H1 (cell line): Measurements from ENCODE around the gene MKI67. TPM values are rescaled to one million over a fixed set of nuclear protein-coding genes. Genes with fewer than 3 reads are reported as not detected.

Source experiments
- CTCF ChIA-PET: fragments of 300-600 bp; sonication (Branson Sonifier 250); formaldehyde crosslinking; loops from one replicate; lab custom pipeline; 2021; ENCODE audit not compliant: partially characterized antibody; lab: Charles Lee
- POLR2A ChIA-PET: fragments of 300-600 bp; sonication (Branson Sonifier 250); formaldehyde crosslinking; loops from one replicate; lab custom pipeline; 2021; ENCODE audit warnings: inconsistent platforms; ENCODE audit not compliant: partially characterized antibody; lab: Charles Lee
- DNase-seq, 2 experiments: peaks; one replicate each; pipeline versions ENCODE4 v3.0.0 to v3.0.0-alpha.2; 2010 to 2022; ENCODE audit warnings: low spot score in 2 of 2, low read depth in 1 of 2, mixed read lengths in 1 of 2
- FAIRE-seq: peaks from 2 replicates; lab custom pipeline; 2011; peaks lifted over from hg19 to GRCh38; lab: Jason Lieb, UNC
- H2AFZ ChIP-seq: 2 replicates; pipeline ENCODE4 v1.8.1; 2012; ENCODE audit warnings: low read length, inconsistent platforms
- H2AK5ac ChIP-seq: 2 replicates; pipeline ENCODE4 v1.6.1; 2013; ENCODE audit warnings: low read depth, low read length
- H2BK120ac ChIP-seq: replicated peaks from 2 replicates; pipeline ENCODE3; 2013; ENCODE audit warnings: low read depth, low read length, inconsistent platforms
- H2BK12ac ChIP-seq: 2 replicates; pipeline ENCODE4 v1.6.1; 2013; ENCODE audit warnings: low read depth, low read length
- H2BK15ac ChIP-seq: 2 replicates; pipeline ENCODE4 v1.6.1; 2013; ENCODE audit warnings: low read length
- H2BK20ac ChIP-seq: 2 replicates; pipeline ENCODE4 v1.6.1; 2013; ENCODE audit warnings: low read length
- H2BK5ac ChIP-seq: 2 replicates; pipeline ENCODE4 v1.6.1; 2013; ENCODE audit warnings: low read depth, low read length
- H3K14ac ChIP-seq: 2 replicates; pipeline ENCODE4 v1.6.1; 2013; ENCODE audit warnings: inconsistent platforms; ENCODE audit not compliant: insufficient read length
- H3K18ac ChIP-seq: 2 replicates; pipeline ENCODE4 v1.6.1; 2013; ENCODE audit warnings: low read length; ENCODE audit errors: extremely low read depth
- H3K23ac ChIP-seq: 2 replicates; pipeline ENCODE4 v1.6.1; 2013; ENCODE audit warnings: inconsistent platforms; ENCODE audit not compliant: insufficient read length
- H3K23me2 ChIP-seq: 2 replicates; pipeline ENCODE4 v1.6.1; 2013; ENCODE audit warnings: low read depth, low read length
- H3K27ac ChIP-seq: 2 replicates; pipeline ENCODE4 v1.6.1; 2011; ENCODE audit warnings: low read depth, low read length, inconsistent platforms
- H3K27me3 ChIP-seq, 4 experiments: replicated peaks in 1 of 4; 1 replicate in 1 of 4; 2 replicates in 3 of 4; pipeline versions ENCODE4 v1.6.1 to v1.8.1; 2011 to 2013; ENCODE audit warnings: low read length in 3 of 4, mild to moderate bottlenecking in 3 of 4, inconsistent platforms in 2 of 4, mixed read lengths in 2 of 4, moderate library complexity in 1 of 4; ENCODE audit not compliant: control insufficient read depth in 3 of 4, insufficient read depth in 3 of 4; ENCODE audit errors: extremely low read depth in 1 of 4
- H3K36me3 ChIP-seq, 4 experiments: 2 replicates each; pipeline versions ENCODE4 v1.6.1 to v1.8.1; 2011 to 2013; ENCODE audit warnings: mild to moderate bottlenecking in 4 of 4, low read length in 3 of 4, moderate library complexity in 2 of 4, control low read depth in 1 of 4, inconsistent platforms in 1 of 4; ENCODE audit not compliant: insufficient read depth in 4 of 4, control insufficient read depth in 2 of 4
- H3K4ac ChIP-seq: replicated peaks from 2 replicates; pipeline ENCODE3; 2013; ENCODE audit warnings: low read length, low read depth, mixed read lengths, inconsistent platforms; ENCODE audit not compliant: insufficient read length
- H3K4me1 ChIP-seq, 4 experiments: replicated peaks in 1 of 4; 1 replicate in 1 of 4; 2 replicates in 3 of 4; pipeline versions ENCODE4 v1.6.1 to v1.8.1; 2011 to 2013; ENCODE audit warnings: low read length in 3 of 4, inconsistent platforms in 2 of 4, mixed read lengths in 1 of 4; ENCODE audit not compliant: insufficient read depth in 4 of 4, control insufficient read depth in 3 of 4
- H3K4me2 ChIP-seq, 2 experiments: 2 replicates each; pipeline versions ENCODE4 v1.6.1 to v1.8.1; 2011 to 2013; ENCODE audit warnings: low read depth in 2 of 2, low read length in 2 of 2, control low read depth in 1 of 2, inconsistent platforms in 1 of 2, mild to moderate bottlenecking in 1 of 2; ENCODE audit not compliant: insufficient read depth in 1 of 2
- H3K4me3 ChIP-seq, 4 experiments: fragments of 200-600, 300-600 bp in 1 of 4; sonication (generic), shearing (Covaris generic), sonication (Bioruptor Twin) in 1 of 4; 2 replicates each; pipeline versions ENCODE4 v1.5.1 to v1.8.1; 2011 to 2016; ENCODE audit warnings: low read length in 4 of 4, low read depth in 3 of 4, control low read depth in 2 of 4, inconsistent platforms in 2 of 4, mild to moderate bottlenecking in 2 of 4, mixed read lengths in 1 of 4, moderate library complexity in 1 of 4; ENCODE audit not compliant: insufficient read depth in 2 of 4; ENCODE audit errors: extremely low read depth in 1 of 4
- H3K56ac ChIP-seq: replicated peaks from 2 replicates; pipeline ENCODE3; 2013; ENCODE audit warnings: low read depth, mild to moderate bottlenecking, mixed read lengths, low read length, inconsistent platforms; ENCODE audit not compliant: insufficient read length
- H3K79me1 ChIP-seq: 2 replicates; pipeline ENCODE4 v1.6.1; 2013; ENCODE audit warnings: low read depth, low read length, control low read depth
- H3K79me2 ChIP-seq, 2 experiments: 2 replicates each; pipeline versions ENCODE4 v1.6.1 to v1.8.1; 2012 to 2013; ENCODE audit warnings: low read length in 2 of 2, mild to moderate bottlenecking in 2 of 2, inconsistent platforms in 1 of 2; ENCODE audit not compliant: insufficient read depth in 2 of 2, control insufficient read depth in 1 of 2
- H3K9ac ChIP-seq, 4 experiments: replicated peaks in 1 of 4; 1 replicate in 1 of 4; 2 replicates in 3 of 4; pipeline versions ENCODE4 v1.6.1 to v1.8.1; 2011 to 2013; ENCODE audit warnings: low read depth in 3 of 4, low read length in 3 of 4, control low read depth in 2 of 4, mild to moderate bottlenecking in 2 of 4, moderate library complexity in 2 of 4, inconsistent platforms in 1 of 4; ENCODE audit errors: extremely low read depth in 1 of 4
- H3K9me3 ChIP-seq, 2 experiments: 2 replicates each; pipeline versions ENCODE4 v1.6.1 to v1.8.1; 2012 to 2013; ENCODE audit warnings: mild to moderate bottlenecking in 2 of 2, moderate library complexity in 2 of 2, control low read depth in 1 of 2, inconsistent platforms in 1 of 2, low read depth in 1 of 2, low read length in 1 of 2, mixed read lengths in 1 of 2; ENCODE audit not compliant: insufficient read depth in 2 of 2
- H4K20me1 ChIP-seq, 2 experiments: replicated peaks in 1 of 2; 2 replicates each; pipeline versions ENCODE3 to v1.8.1; 2011 to 2013; ENCODE audit warnings: inconsistent platforms in 2 of 2, low read length in 2 of 2, mild to moderate bottlenecking in 1 of 2; ENCODE audit not compliant: insufficient read depth in 2 of 2, control insufficient read depth in 1 of 2
- H4K5ac ChIP-seq: 2 replicates; pipeline ENCODE4 v1.6.1; 2013; ENCODE audit warnings: low read length, low read depth, mixed read lengths, inconsistent platforms; ENCODE audit not compliant: insufficient read length
- H4K8ac ChIP-seq: 2 replicates; pipeline ENCODE4 v1.8.0; 2013; ENCODE audit warnings: mild to moderate bottlenecking, moderate library complexity, low read length, inconsistent platforms; ENCODE audit not compliant: insufficient read depth; ENCODE audit errors: extremely low read depth
- H4K91ac ChIP-seq: replicated peaks from 2 replicates; pipeline ENCODE3; 2013; ENCODE audit warnings: low read length, mixed read lengths, inconsistent platforms; ENCODE audit not compliant: insufficient read length
- CBX8 ChIP-seq: fragments of 300-800, 300-1000 bp; sonication (generic); IDR thresholded peaks from 2 replicates; pipeline ENCODE4 v1.7.1; 2016; ENCODE audit warnings: low read depth, low read length, borderline replicate concordance
- CHD2 ChIP-seq: IDR thresholded peaks from 2 replicates; pipeline ENCODE4 v1.6.1; 2012; ENCODE audit warnings: low read length, improper control_type of control experiment
- EP300 ChIP-seq, 2 experiments: IDR thresholded peaks; 1 replicate in 1 of 2; 2 replicates in 1 of 2; pipeline ENCODE4 v1.6.1; 2011 to 2012; ENCODE audit warnings: low read depth in 2 of 2, low read length in 2 of 2, mild to moderate bottlenecking in 2 of 2, borderline replicate concordance in 1 of 2, inconsistent platforms in 1 of 2, moderate library complexity in 1 of 2
- GABPA ChIP-seq: IDR thresholded peaks from 2 replicates; pipeline ENCODE4 v1.6.1; 2011; ENCODE audit warnings: mild to moderate bottlenecking, low read length, moderate library complexity, borderline replicate concordance; ENCODE audit not compliant: insufficient read depth
- HDAC6 ChIP-seq: IDR thresholded peaks from one replicate; pipeline ENCODE4 v1.7.1; 2012; ENCODE audit warnings: low read depth, mild to moderate bottlenecking, inconsistent platforms, low read length, moderate library complexity
- KDM5A ChIP-seq: fragments of 200-600 bp; IDR thresholded peaks from 2 replicates; pipeline ENCODE4 v1.7.1; 2012; ENCODE audit warnings: mild to moderate bottlenecking, low read length, inconsistent platforms, mixed read lengths
- NANOG ChIP-seq: IDR thresholded peaks from 2 replicates; pipeline ENCODE4 v1.6.1; 2011; ENCODE audit warnings: low read length, low read depth, mild to moderate bottlenecking, inconsistent platforms; ENCODE audit not compliant: insufficient read depth, poor library complexity, severe bottlenecking
- SIRT6 ChIP-seq: IDR thresholded peaks from one replicate; pipeline ENCODE4 v1.7.1; 2012; ENCODE audit warnings: low read length, inconsistent platforms
- SRF ChIP-seq: IDR thresholded peaks from 2 replicates; pipeline ENCODE4 v1.6.1; 2011; ENCODE audit warnings: mild to moderate bottlenecking, low read depth, low read length, moderate library complexity
- TBP ChIP-seq: IDR thresholded peaks from 2 replicates; pipeline ENCODE4 v1.6.1; 2011; ENCODE audit warnings: low read depth, low read length, improper control_type of control experiment
- TCF12 ChIP-seq: IDR thresholded peaks from 2 replicates; pipeline ENCODE4 v1.6.1; 2011; ENCODE audit warnings: low read depth, mild to moderate bottlenecking, low read length
- USF2 ChIP-seq: IDR thresholded peaks from 2 replicates; pipeline ENCODE4 v1.6.1; 2011; ENCODE audit warnings: low read length, improper control_type of control experiment
- WGBS, 2 experiments: shearing (Covaris generic) in 1 of 2; methylation state at CpG; one replicate each; pipeline versions ENCODE4 v1.1.6 to v1.1.7; 2013 to 2015; ENCODE audit warnings: low lambda C conversion rate in 2 of 2, mixed read lengths in 2 of 2, inconsistent platforms in 1 of 2, low coverage in 1 of 2, missing lambda C conversion rate in 1 of 2; ENCODE audit not compliant: insufficient replicate concordance in 2 of 2, insufficient coverage in 1 of 2, insufficient read length in 1 of 2; ENCODE audit errors: extremely low coverage in 1 of 2, missing lambda C conversion rate in 1 of 2; 5-methylcytosine and 5-hydroxymethylcytosine counted together
- polyA plus RNA-seq, 7 experiments: library from polyadenylated mRNA; depleted of rRNA in 3 of 7; stranded (reverse) in 5 of 7; unstranded in 2 of 7; fragments of >200 nt in 5 of 7; fragments of 200-250 nt in 2 of 7; gene quantifications; 1 replicate in 5 of 7; 2 replicates in 1 of 7; 4 replicates in 1 of 7; pipeline versions ENCODE4 v1.2.1 to v1.2.3, GENCODE V29; 2011 to 2013; ENCODE audit warnings: missing spikeins in 2 of 7, mixed read lengths in 2 of 7
- total RNA-seq: library from RNA; stranded (reverse); fragmentation: NEBNext Ultra II Directional; extraction: Animal tissue kit (Norgen Biotek cat#: 25700); gene quantifications from 2 replicates; pipeline ENCODE4 v1.2.1, GENCODE V29; 2021

MKI67 gene
- total and polyA plus RNA-seq, 2 of the 8 experiments (the other 6 are each of a cell fraction or from before 2014, with no cell fraction given), result 15.8 to 85.1 TPM

- H3K23me2 ChIP-seq, result peaks cover 14% of the 10 kb centered on the region; the same call in 1 of the 2 replicates
- H2BK5ac ChIP-seq, result no peak overlapping the region
- H2BK15ac ChIP-seq, result no peak overlapping the region
- H3K18ac ChIP-seq, result no peak overlapping the region
- peaks cover 0 to 12% of the 10 kb centered on the region in 2 experiments for H4K20me1 ChIP-seq
- no peak overlapping the region for H4K5ac ChIP-seq
- no peak overlapping the region for H4K91ac ChIP-seq
- H3K4ac ChIP-seq, result no peak overlapping the region
- CTCF ChIA-PET, result interaction anchor here (0.8 to 3.4 kb wide), 14 partner anchors 9 to 1706 kb away, joined by 3 to 26 read pairs (median 4); partner anchors contain the start of gene PTPRE
- H3K9ac ChIP-seq, result no peak overlapping the region
- no peak overlapping the region for H3K56ac ChIP-seq
- 0 out of 2 replicates have a peak, but pooled peaks cover 2% of the 10 kb centered on the region for H3K79me1 ChIP-seq
- H3K4me2 ChIP-seq, result 0 out of 4 replicates have a peak overlapping the region, but pooled peaks have one; percentile 12 to 16
- H2BK12ac ChIP-seq, result no peak overlapping the region
- 79% methylated on average over 11 of the region's 11 CpGs; no CpG with 5 or more reads in 1 of the 2 experiments for WGBS, 2 experiments
- no peaks in the 10 kb centered on the region for H3K79me2 ChIP-seq
- H2AFZ ChIP-seq, result peak overlapping the region; percentile 42; the same call in 1 of the 2 replicates
- POLR2A ChIA-PET, result no interaction called here
- no peak overlapping the region for H2AK5ac ChIP-seq
- no peak overlapping the region for H2BK20ac ChIP-seq
- H3K27ac ChIP-seq, result no peak overlapping the region
- no peak overlapping the region for H3K23ac ChIP-seq
- H3K14ac ChIP-seq, result no peak overlapping the region
- no peak overlapping the region for H2BK120ac ChIP-seq
- FAIRE-seq (no peak), DNase-seq (no peak)
- H3K27me3 ChIP-seq, result no peaks in the 10 kb centered on the region
- H3K4me1 ChIP-seq, result peaks cover 9 to 21% (median 15%) of the 10 kb centered on the region in 4 experiments
- no peaks in the 10 kb centered on the region for H3K9me3 ChIP-seq
- no peak overlapping the region; the same call in 1 of the 2 replicates for H4K8ac ChIP-seq
- no peaks in the 10 kb centered on the region for H3K36me3 ChIP-seq
- H3K4me3 ChIP-seq, result no peak overlapping the region
- no peak for TF ChIP-seq KDM5A
- no peak for TF ChIP-seq CBX8
- TF ChIP-seq EP300 (IDR thresholded peaks at IDR 0.05; ENCODE audit: borderline replicate concordance in 1 of 2, low read depth in 2 of 2, low read length in 2 of 2), result no peak
- TF ChIP-seq SIRT6, result no peak
- TF ChIP-seq NANOG, result no peak
- TF ChIP-seq TCF12, result no peak
- no peak for TF ChIP-seq HDAC6
- no peak for TF ChIP-seq SRF
- TF ChIP-seq USF2, result no peak
- TF ChIP-seq GABPA, result no peak
- no peak for TF ChIP-seq CHD2
- no peak for TF ChIP-seq TBP
Observed at GRCh38 chr10:128062331-128062880, 63.8 kb downstream of the MKI67 start.
